ENCODE data around the gene MRPS25.

DNA sequence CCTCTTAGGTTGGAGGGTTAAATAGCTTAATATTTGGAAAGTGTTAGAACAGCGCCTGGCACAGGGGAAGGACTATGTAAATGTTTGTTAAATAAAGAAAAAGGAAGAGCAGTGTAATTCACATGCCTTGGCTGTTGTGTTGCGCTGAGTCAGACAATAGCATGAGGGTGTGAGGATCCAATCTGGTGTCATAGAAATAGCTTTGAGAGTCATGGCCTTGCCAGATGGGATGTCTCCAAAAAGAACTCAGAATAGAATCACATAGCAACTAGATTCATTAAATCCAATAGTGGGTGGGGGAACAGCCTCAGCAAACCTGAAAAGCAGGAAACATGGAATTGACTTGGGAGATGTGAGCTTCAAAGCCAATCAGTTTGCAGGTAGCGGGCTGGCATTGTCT, 37.7 kb upstream of the MRPS25 start:
- no peak for TF ChIP-seq POLR2A (IDR thresholded peaks at IDR 0.05)
- TF ChIP-seq, protein P1, sequence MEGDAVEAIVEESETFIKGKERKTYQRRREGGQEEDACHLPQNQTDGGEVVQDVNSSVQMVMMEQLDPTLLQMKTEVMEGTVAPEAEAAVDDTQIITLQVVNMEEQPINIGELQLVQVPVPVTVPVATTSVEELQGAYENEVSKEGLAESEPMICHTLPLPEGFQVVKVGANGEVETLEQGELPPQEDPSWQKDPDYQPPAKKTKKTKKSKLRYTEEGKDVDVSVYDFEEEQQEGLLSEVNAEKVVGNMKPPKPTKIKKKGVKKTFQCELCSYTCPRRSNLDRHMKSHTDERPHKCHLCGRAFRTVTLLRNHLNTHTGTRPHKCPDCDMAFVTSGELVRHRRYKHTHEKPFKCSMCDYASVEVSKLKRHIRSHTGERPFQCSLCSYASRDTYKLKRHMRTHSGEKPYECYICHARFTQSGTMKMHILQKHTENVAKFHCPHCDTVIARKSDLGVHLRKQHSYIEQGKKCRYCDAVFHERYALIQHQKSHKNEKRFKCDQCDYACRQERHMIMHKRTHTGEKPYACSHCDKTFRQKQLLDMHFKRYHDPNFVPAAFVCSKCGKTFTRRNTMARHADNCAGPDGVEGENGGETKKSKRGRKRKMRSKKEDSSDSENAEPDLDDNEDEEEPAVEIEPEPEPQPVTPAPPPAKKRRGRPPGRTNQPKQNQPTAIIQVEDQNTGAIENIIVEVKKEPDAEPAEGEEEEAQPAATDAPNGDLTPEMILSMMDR (IDR thresholded peaks at IDR 0.05), result no peak

Data from esophagus squamous epithelium (tissue), 4 donors.